Measurements from ENCODE around the gene PLEKHA6. TPM values are rescaled to one million over a fixed set of nuclear protein-coding genes. Genes with fewer than 3 reads are reported as not detected.

Gene PLEKHA6
- total and polyA plus RNA-seq, 5 donors from 2014 or later = 0.17 TPM; not detected in 4

DNA sequence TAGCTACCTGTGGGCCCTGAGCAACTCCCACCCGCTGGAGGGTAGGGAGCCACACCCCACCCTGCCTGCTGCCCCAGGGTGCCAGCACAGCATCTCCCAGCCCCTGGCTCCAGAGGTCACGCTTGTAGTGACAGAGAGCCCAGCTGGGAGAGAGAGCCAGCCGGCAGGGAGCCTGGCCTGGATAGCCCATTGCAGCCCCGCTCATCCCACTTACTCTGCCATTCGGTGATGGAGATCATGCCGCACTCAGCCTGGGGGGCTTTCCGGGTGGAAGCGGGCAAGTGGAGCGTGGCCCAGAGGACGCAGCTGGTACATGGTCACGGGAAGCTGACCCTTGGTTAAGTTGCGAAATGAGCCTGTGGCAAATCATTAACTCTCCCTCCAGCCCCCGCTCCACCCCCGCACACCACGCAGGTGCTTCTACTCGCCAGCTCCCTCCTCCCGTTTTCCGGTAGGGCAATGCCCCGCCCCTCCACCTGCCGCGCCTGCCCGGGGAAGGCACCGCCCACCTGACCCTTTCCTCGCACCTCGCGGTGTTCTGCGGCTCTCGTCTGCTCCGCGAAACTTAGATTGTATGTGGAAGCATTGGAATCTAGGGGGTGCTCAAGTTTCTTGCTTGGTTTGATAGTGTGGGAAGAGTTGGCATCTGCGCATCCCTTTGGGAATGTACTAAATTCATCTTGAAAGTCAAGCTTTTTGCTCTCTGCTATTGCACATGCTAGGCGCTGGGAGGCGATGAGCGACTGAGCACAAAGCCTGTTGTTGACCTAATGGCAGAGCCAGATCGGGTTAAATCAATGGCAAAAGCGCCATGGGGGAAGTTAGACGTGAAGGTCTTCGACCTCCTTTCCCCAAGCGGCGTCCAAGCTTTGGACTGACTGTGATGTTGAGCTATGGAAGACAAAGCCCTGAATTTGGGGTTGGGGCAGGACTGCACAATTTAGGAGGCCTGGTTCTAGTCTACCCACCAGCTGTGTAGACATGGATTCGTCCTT lies 145.8 kb downstream of the PLEKHA6 start, which contains the start of gene GOLT1A:
Gene GOLT1A (minus strand): TSS at position 321 of the 995 bp plus-strand sequence. CDS start 82 bp downstream, at position 239.
- Histone ChIP-seq H3K27me3 (ENCODE audit: control insufficient read depth, insufficient read depth, low read length) (peaks cover 6% of the 10 kb centered on the region), H3K4me3 (ENCODE audit: low read depth, low read length) (no peak within 1 kb of the TSS), H3K4me1 (ENCODE audit: control insufficient read depth, insufficient read depth, low read length, poor library complexity, severe bottlenecking) (no peaks in the 10 kb centered on the region), H3K9me3 (ENCODE audit: control insufficient read depth in 2 of 2, low read length in 2 of 2) (no peaks in the 10 kb centered on the region), H3K36me3 (ENCODE audit: control insufficient read depth, insufficient read depth, low read length) (no peaks in the 10 kb centered on the region), H3K27ac (ENCODE audit: insufficient read depth, low read length, poor library complexity, severe bottlenecking) (no peak within 1 kb of the TSS)
- peak within 1 kb of the TSS in 1 of 3 donors; percentile 52 for H3K27ac Mint-ChIP-seq
- H3K9me3 Mint-ChIP-seq = peaks cover 0 to 3% (median 0%) of the 10 kb centered on the region in 7 donors
- peaks cover 0 to 8% (median 5%) of the 10 kb centered on the region in 4 donors for H3K4me1 Mint-ChIP-seq
- H3K36me3 Mint-ChIP-seq = peaks cover 4% of the 10 kb centered on the region
- H3K27me3 Mint-ChIP-seq = peaks cover 33% of the 10 kb centered on the region
- ATAC-seq (ENCODE audit: low read depth in 2 of 2) = peak in 1 of 2 donors; percentile 40
- H3K4me3 Mint-ChIP-seq = peak within 1 kb of the TSS in 3 of 4 donors; percentile 42 to 65 (median 65)
- DNase-seq = peak in 2 of 3 donors; percentile 10 to 42

DNA sequence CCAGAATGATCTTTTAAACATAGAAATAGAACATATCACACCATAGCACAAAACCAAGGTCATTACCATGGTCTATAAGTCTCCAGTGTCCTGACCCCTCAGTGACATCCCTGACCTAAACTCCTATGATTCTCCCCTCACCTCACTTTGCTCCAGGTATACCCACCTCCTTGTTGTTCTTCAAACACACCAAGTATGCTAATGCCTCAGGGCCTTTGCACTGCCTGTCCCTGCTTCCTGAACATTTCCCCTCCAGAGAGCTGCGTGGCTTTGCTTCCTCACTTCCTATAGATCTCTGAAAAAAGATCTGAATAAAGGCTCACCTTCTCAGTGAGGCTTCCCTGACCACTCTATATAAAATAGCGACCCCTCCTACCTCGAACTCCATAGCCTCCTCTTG lies 147.0 kb downstream of the PLEKHA6 start:
- DNase-seq (no peak), ATAC-seq (ENCODE audit: low read depth in 2 of 2) (no peak)
- peaks cover 4% of the 10 kb centered on the region for H3K36me3 Mint-ChIP-seq
- peaks cover 0 to 3% (median 0%) of the 10 kb centered on the region in 7 donors for H3K9me3 Mint-ChIP-seq
- H3K4me3 Mint-ChIP-seq = no peak overlapping the region
- peaks cover 9% of the 10 kb centered on the region for H3K27me3 ChIP-seq (ENCODE audit: control insufficient read depth, insufficient read depth, low read length)
- no peaks in the 10 kb centered on the region for H3K9me3 ChIP-seq (ENCODE audit: control insufficient read depth in 2 of 2, low read length in 2 of 2)
- H3K36me3 ChIP-seq (ENCODE audit: control insufficient read depth, insufficient read depth, low read length) = no peaks in the 10 kb centered on the region
- H3K27me3 Mint-ChIP-seq = peaks cover 34% of the 10 kb centered on the region
- H3K4me1 ChIP-seq (ENCODE audit: control insufficient read depth, insufficient read depth, low read length, poor library complexity, severe bottlenecking) = no peaks in the 10 kb centered on the region
- H3K27ac Mint-ChIP-seq = no peak overlapping the region
- H3K27ac ChIP-seq (ENCODE audit: insufficient read depth, low read length, poor library complexity, severe bottlenecking) = no peak overlapping the region
- H3K4me3 ChIP-seq (ENCODE audit: low read depth, low read length) = no peak overlapping the region
- H3K4me1 Mint-ChIP-seq = peaks cover 0 to 8% (median 5%) of the 10 kb centered on the region in 4 donors

DNA sequence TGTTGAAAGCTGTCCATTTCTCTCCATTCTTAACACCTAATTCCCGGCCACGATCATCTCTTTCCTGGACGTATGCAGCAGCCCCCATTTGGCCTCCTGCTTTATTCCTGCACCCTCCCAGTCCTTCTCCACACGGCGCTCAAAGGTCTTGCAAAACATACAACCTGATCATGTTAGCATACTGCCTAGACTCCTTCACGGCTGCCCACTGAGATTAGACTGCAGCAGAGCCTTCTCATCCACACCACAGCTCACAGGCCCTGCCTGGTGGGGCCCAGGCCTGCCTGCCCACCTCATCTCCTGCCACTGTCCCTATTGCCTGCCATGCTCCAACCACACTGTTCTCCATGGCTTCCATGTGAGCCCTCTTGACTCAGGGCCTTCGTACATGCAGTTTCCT lies 148.7 kb downstream of the PLEKHA6 start:
- peaks cover 0 to 11% (median 6%) of the 10 kb centered on the region in 4 donors for H3K4me1 Mint-ChIP-seq
- DNase-seq = no peak
- no peak overlapping the region for H3K27ac Mint-ChIP-seq
- H3K4me3 Mint-ChIP-seq = no peak overlapping the region
- Histone ChIP-seq H3K27ac (ENCODE audit: insufficient read depth, low read length, poor library complexity, severe bottlenecking) (no peak overlapping the region), H3K36me3 (ENCODE audit: control insufficient read depth, insufficient read depth, low read length) (no peaks in the 10 kb centered on the region), H3K4me1 (ENCODE audit: control insufficient read depth, insufficient read depth, low read length, poor library complexity, severe bottlenecking) (no peaks in the 10 kb centered on the region), H3K4me3 (ENCODE audit: low read depth, low read length) (no peak overlapping the region), H3K27me3 (ENCODE audit: control insufficient read depth, insufficient read depth, low read length) (peaks cover 22% of the 10 kb centered on the region), H3K9me3 (ENCODE audit: control insufficient read depth in 2 of 2, low read length in 2 of 2) (no peaks in the 10 kb centered on the region)
- no peak for ATAC-seq (ENCODE audit: low read depth in 2 of 2)
- H3K36me3 Mint-ChIP-seq = peaks cover 4% of the 10 kb centered on the region
- H3K9me3 Mint-ChIP-seq = peaks cover 0 to 3% (median 0%) of the 10 kb centered on the region in 7 donors
- H3K27me3 Mint-ChIP-seq = peaks cover 45% of the 10 kb centered on the region

DNA sequence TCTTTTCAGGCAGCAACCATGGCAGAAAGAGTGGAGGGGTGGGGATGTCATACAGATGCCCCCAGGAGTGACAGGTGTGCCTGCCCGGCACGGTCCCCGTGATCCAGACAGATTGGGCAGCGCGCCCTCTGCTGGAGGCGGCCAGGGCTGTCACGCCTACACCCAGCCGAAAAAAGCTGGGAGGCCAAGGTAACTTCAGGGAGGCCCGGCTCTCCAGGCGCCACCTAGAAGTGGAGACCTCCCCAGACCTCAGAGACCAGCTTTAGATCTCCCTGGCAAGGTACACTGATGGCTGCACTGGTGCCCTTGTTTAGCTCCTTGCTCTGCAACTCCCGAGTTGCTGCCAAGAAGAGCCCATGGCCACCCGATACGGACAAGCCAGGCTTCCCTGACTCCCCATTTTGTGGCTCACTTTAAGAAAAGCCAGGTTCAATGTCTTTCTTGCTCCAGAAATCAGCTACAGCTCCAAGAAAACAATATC lies 152.6 kb downstream of the PLEKHA6 start:
- peaks cover 0 to 4% (median 0%) of the 10 kb centered on the region in 4 donors for H3K4me1 Mint-ChIP-seq
- no peak overlapping the region for H3K27ac Mint-ChIP-seq
- Histone ChIP-seq H3K9me3 (ENCODE audit: control insufficient read depth in 2 of 2, low read length in 2 of 2) (no peaks in the 10 kb centered on the region), H3K27me3 (ENCODE audit: control insufficient read depth, insufficient read depth, low read length) (peaks cover 24% of the 10 kb centered on the region), H3K4me1 (ENCODE audit: control insufficient read depth, insufficient read depth, low read length, poor library complexity, severe bottlenecking) (no peaks in the 10 kb centered on the region), H3K36me3 (ENCODE audit: control insufficient read depth, insufficient read depth, low read length) (no peaks in the 10 kb centered on the region), H3K27ac (ENCODE audit: insufficient read depth, low read length, poor library complexity, severe bottlenecking) (no peak overlapping the region), H3K4me3 (ENCODE audit: low read depth, low read length) (no peak overlapping the region)
- ATAC-seq (ENCODE audit: low read depth in 2 of 2) = peak; percentile 82 to 84
- H3K9me3 Mint-ChIP-seq = no peaks in the 10 kb centered on the region
- no peaks in the 10 kb centered on the region for H3K36me3 Mint-ChIP-seq
- DNase-seq = peak; percentile 27 to 50 (median 45)
- H3K27me3 Mint-ChIP-seq = peaks cover 53% of the 10 kb centered on the region
- no peak overlapping the region for H3K4me3 Mint-ChIP-seq

DNA sequence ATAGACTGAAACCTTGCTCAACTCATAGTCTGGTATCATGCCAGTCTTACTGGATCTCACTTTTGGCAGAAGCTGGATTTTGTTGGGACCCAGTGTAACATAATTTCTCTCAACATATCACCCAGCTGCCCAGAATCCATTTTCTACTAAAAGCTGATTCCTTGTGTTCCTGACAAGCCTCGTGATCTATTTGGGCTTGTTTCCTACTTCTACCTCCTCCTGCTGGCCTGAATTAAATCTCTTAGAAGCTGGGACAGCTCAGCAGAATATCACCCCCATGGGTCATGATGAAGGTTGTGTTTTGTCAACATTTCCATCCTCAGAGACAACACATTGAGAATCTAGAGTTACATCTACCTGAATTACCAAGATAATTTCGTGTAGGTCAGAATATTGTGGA lies 153.6 kb downstream of the PLEKHA6 start:
- no peaks in the 10 kb centered on the region for H3K36me3 ChIP-seq (ENCODE audit: control insufficient read depth, insufficient read depth, low read length)
- ATAC-seq (ENCODE audit: low read depth in 2 of 2) (no peak), DNase-seq (no peak)
- no peak overlapping the region for H3K27ac ChIP-seq (ENCODE audit: insufficient read depth, low read length, poor library complexity, severe bottlenecking)
- H3K27me3 ChIP-seq (ENCODE audit: control insufficient read depth, insufficient read depth, low read length) = peaks cover 19% of the 10 kb centered on the region
- H3K9me3 Mint-ChIP-seq = no peaks in the 10 kb centered on the region
- no peaks in the 10 kb centered on the region for H3K4me1 ChIP-seq (ENCODE audit: control insufficient read depth, insufficient read depth, low read length, poor library complexity, severe bottlenecking)
- peaks cover 56% of the 10 kb centered on the region for H3K27me3 Mint-ChIP-seq
- H3K4me3 ChIP-seq (ENCODE audit: low read depth, low read length) = no peak overlapping the region
- no peak overlapping the region for H3K27ac Mint-ChIP-seq
- H3K4me3 Mint-ChIP-seq = no peak overlapping the region
- H3K4me1 Mint-ChIP-seq = peaks cover 0 to 4% (median 0%) of the 10 kb centered on the region in 4 donors
- no peaks in the 10 kb centered on the region for H3K36me3 Mint-ChIP-seq
- H3K9me3 ChIP-seq (ENCODE audit: control insufficient read depth in 2 of 2, low read length in 2 of 2) = no peaks in the 10 kb centered on the region

DNA sequence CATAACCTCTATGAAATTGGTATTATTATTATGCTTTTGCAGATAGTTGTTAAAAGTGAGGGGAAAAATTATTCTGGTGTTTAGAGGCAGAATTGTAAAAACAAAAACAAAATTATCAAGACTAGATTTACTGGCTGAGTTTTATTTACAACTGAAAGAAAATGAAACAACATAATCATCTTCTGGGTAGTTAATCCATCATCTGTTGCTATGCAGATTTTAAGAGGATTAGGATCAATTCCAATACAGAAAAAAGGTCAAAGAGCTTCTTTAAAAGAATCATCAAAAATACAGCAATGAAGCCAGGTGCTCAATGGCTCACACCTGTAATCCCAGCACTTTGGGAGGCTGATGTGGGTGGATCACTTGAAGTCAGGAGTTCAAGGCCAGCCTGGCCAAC lies 154.2 kb downstream of the PLEKHA6 start:
- no peaks in the 10 kb centered on the region for H3K9me3 Mint-ChIP-seq
- Histone ChIP-seq H3K27me3 (ENCODE audit: control insufficient read depth, insufficient read depth, low read length) (peaks cover 19% of the 10 kb centered on the region), H3K9me3 (ENCODE audit: control insufficient read depth in 2 of 2, low read length in 2 of 2) (no peaks in the 10 kb centered on the region), H3K4me3 (ENCODE audit: low read depth, low read length) (no peak overlapping the region), H3K27ac (ENCODE audit: insufficient read depth, low read length, poor library complexity, severe bottlenecking) (no peak overlapping the region), H3K36me3 (ENCODE audit: control insufficient read depth, insufficient read depth, low read length) (no peaks in the 10 kb centered on the region), H3K4me1 (ENCODE audit: control insufficient read depth, insufficient read depth, low read length, poor library complexity, severe bottlenecking) (no peaks in the 10 kb centered on the region)
- peaks cover 0 to 4% (median 0%) of the 10 kb centered on the region in 4 donors for H3K4me1 Mint-ChIP-seq
- H3K27ac Mint-ChIP-seq = no peak overlapping the region
- no peak overlapping the region for H3K4me3 Mint-ChIP-seq
- no peaks in the 10 kb centered on the region for H3K36me3 Mint-ChIP-seq
- peaks cover 59% of the 10 kb centered on the region for H3K27me3 Mint-ChIP-seq
- DNase-seq (no peak), ATAC-seq (ENCODE audit: low read depth in 2 of 2) (no peak)

DNA sequence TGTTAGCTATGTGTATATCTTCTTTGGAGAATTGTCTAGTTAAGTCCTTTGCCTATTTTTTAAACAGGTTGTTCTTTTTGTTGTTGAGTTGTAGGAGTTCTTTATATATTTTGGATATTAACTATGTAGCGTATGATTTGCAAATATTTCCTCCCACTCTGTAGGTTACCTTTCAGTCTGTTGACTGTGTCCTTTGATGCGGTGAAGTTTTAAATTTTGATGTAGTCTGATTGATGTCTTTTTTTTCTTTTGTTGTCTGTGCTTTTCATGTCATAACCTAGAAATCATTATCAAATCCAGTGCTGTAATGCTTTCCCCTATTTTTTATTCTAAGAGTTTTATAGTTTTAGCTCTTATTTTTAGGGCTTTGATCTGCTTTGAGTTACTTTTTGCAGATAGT lies 154.8 kb downstream of the PLEKHA6 start:
- H3K9me3 ChIP-seq (ENCODE audit: control insufficient read depth in 2 of 2, low read length in 2 of 2) = no peaks in the 10 kb centered on the region
- no peak overlapping the region for H3K27ac ChIP-seq (ENCODE audit: insufficient read depth, low read length, poor library complexity, severe bottlenecking)
- H3K4me3 Mint-ChIP-seq = no peak overlapping the region
- no peaks in the 10 kb centered on the region for H3K36me3 ChIP-seq (ENCODE audit: control insufficient read depth, insufficient read depth, low read length)
- peaks cover 19% of the 10 kb centered on the region for H3K27me3 ChIP-seq (ENCODE audit: control insufficient read depth, insufficient read depth, low read length)
- no peaks in the 10 kb centered on the region for H3K36me3 Mint-ChIP-seq
- peaks cover 0 to 4% (median 0%) of the 10 kb centered on the region in 4 donors for H3K4me1 Mint-ChIP-seq
- no peak for ATAC-seq (ENCODE audit: low read depth in 2 of 2)
- H3K4me1 ChIP-seq (ENCODE audit: control insufficient read depth, insufficient read depth, low read length, poor library complexity, severe bottlenecking) = no peaks in the 10 kb centered on the region
- H3K27ac Mint-ChIP-seq = no peak overlapping the region
- H3K4me3 ChIP-seq (ENCODE audit: low read depth, low read length) = no peak overlapping the region
- H3K9me3 Mint-ChIP-seq = no peaks in the 10 kb centered on the region
- no peak for DNase-seq
- H3K27me3 Mint-ChIP-seq = peaks cover 54% of the 10 kb centered on the region

All from CD4-positive, CD25-positive, alpha-beta regulatory T cell (primary cell).